Measurements from ENCODE around the gene NDUFV3. TPM values are rescaled to one million over a fixed set of nuclear protein-coding genes. Genes with fewer than 3 reads are reported as not detected.
"Not testable (repeated sequence)": the region's sequence is repeated elsewhere in the genome, so short reads cannot be mapped to it uniquely, and the experiment has no call there.

Gene NDUFV3
- total RNA-seq, 2 donors from 2014 or later = 42.8 to 65.8 TPM

GRCh38 chr21:42924433-42924751, 31.3 kb downstream of the NDUFV3 start:
- ATAC-seq (ENCODE audit: insufficient number of reproducible peaks, low FRiP score, low read depth) (no peak), DNase-seq (ENCODE audit: low spot score) (no peak)
- Histone ChIP-seq H3K4me1 (ENCODE audit: control insufficient read depth in 1 of 2, low read depth in 2 of 2) (peaks cover 0 to 4% of the 10 kb centered on the region in 2 donors), H3K27me3 (replicated peaks; ENCODE audit: insufficient read depth) (no peaks in the 10 kb centered on the region), H3K9me3 (no peaks in the 10 kb centered on the region), H3K4me3 (no peak overlapping the region), H3K36me3 (no peaks in the 10 kb centered on the region), H3K27ac (no peak overlapping the region)
- no peak for TF ChIP-seq CTCF (IDR thresholded peaks at IDR 0.05)

GRCh38 chr21:42925114-42925926, 32.2 kb downstream of the NDUFV3 start, which contains the start of gene ERVH48-1:
ERVH48-1 (minus strand) TSS chr21:42925630; CDS start chr21:42919006, 6,624 bp downstream.
- H3K4me1 ChIP-seq (ENCODE audit: control insufficient read depth in 1 of 2, low read depth in 2 of 2) = peaks cover 0 to 4% of the 10 kb centered on the region in 2 donors
- DNase-seq (ENCODE audit: low spot score) (no peak), ATAC-seq (ENCODE audit: insufficient number of reproducible peaks, low FRiP score, low read depth) (no peak)
- H3K36me3 ChIP-seq = no peaks in the 10 kb centered on the region
- no peak within 1 kb of the TSS for H3K4me3 ChIP-seq
- TF ChIP-seq CTCF (IDR thresholded peaks at IDR 0.05) = no peak
- H3K27ac ChIP-seq = no peak within 1 kb of the TSS
- no peaks in the 10 kb centered on the region for H3K27me3 ChIP-seq (replicated peaks; ENCODE audit: insufficient read depth)
- H3K9me3 ChIP-seq = no peaks in the 10 kb centered on the region

- not testable (repeated sequence) for H3K36me3 ChIP-seq; DNase-seq (ENCODE audit: low spot score); H3K4me1 ChIP-seq (ENCODE audit: control insufficient read depth in 1 of 2, low read depth in 2 of 2); H3K4me3 ChIP-seq; H3K9me3 ChIP-seq; H3K27ac ChIP-seq; ATAC-seq (ENCODE audit: insufficient number of reproducible peaks, low FRiP score, low read depth); H3K27me3 ChIP-seq (replicated peaks; ENCODE audit: insufficient read depth)
Observed at GRCh38 chr21:42927474-42928200, 34.5 kb downstream of the NDUFV3 start.

- Histone ChIP-seq H3K27ac (no peak overlapping the region), H3K27me3 (replicated peaks; ENCODE audit: insufficient read depth) (no peaks in the 10 kb centered on the region), H3K4me1 (ENCODE audit: control insufficient read depth in 1 of 2, low read depth in 2 of 2) (no peaks in the 10 kb centered on the region), H3K4me3 (no peak overlapping the region), H3K36me3 (no peaks in the 10 kb centered on the region), H3K9me3 (no peaks in the 10 kb centered on the region)
- ATAC-seq (ENCODE audit: insufficient number of reproducible peaks, low FRiP score, low read depth) = no peak
- DNase-seq (ENCODE audit: low spot score) = no peak
- TF ChIP-seq CTCF (IDR thresholded peaks at IDR 0.05) = no peak
Observed at GRCh38 chr21:42929969-42930368, 36.9 kb downstream of the NDUFV3 start.

GRCh38 chr21:42931560-42932235, 38.6 kb downstream of the NDUFV3 start:
- no peak for ATAC-seq (ENCODE audit: insufficient number of reproducible peaks, low FRiP score, low read depth)
- H3K27ac ChIP-seq = no peak overlapping the region
- TF ChIP-seq CTCF (IDR thresholded peaks at IDR 0.05) = no peak
- no peaks in the 10 kb centered on the region for H3K27me3 ChIP-seq (replicated peaks; ENCODE audit: insufficient read depth)
- no peaks in the 10 kb centered on the region for H3K9me3 ChIP-seq
- no peak for DNase-seq (ENCODE audit: low spot score)
- H3K36me3 ChIP-seq = no peaks in the 10 kb centered on the region
- no peaks in the 10 kb centered on the region for H3K4me1 ChIP-seq (ENCODE audit: control insufficient read depth in 1 of 2, low read depth in 2 of 2)
- no peak overlapping the region for H3K4me3 ChIP-seq

GRCh38 chr21:42932378-42933136, 39.4 kb downstream of the NDUFV3 start:
- H3K9me3 ChIP-seq; DNase-seq (ENCODE audit: low spot score); H3K27ac ChIP-seq; ATAC-seq (ENCODE audit: insufficient number of reproducible peaks, low FRiP score, low read depth); H3K27me3 ChIP-seq (replicated peaks; ENCODE audit: insufficient read depth); H3K4me1 ChIP-seq (ENCODE audit: control insufficient read depth in 1 of 2, low read depth in 2 of 2); H3K4me3 ChIP-seq; H3K36me3 ChIP-seq: not testable (repeated sequence)

- not testable (repeated sequence) for DNase-seq (ENCODE audit: low spot score); H3K36me3 ChIP-seq; H3K9me3 ChIP-seq; H3K4me3 ChIP-seq; ATAC-seq (ENCODE audit: insufficient number of reproducible peaks, low FRiP score, low read depth); H3K4me1 ChIP-seq (ENCODE audit: control insufficient read depth in 1 of 2, low read depth in 2 of 2); H3K27me3 ChIP-seq (replicated peaks; ENCODE audit: insufficient read depth); H3K27ac ChIP-seq
Observed at GRCh38 chr21:42933137-42933970, 40.2 kb downstream of the NDUFV3 start.
